ENCODE results near the gene RREB1. TPM values are rescaled to one million over a fixed set of nuclear protein-coding genes. Genes with fewer than 3 reads are reported as not detected.

The RREB1 gene
- total and polyA plus RNA-seq, 4 donors, result 3.5 to 44.7 (median 17.8) TPM

DNA sequence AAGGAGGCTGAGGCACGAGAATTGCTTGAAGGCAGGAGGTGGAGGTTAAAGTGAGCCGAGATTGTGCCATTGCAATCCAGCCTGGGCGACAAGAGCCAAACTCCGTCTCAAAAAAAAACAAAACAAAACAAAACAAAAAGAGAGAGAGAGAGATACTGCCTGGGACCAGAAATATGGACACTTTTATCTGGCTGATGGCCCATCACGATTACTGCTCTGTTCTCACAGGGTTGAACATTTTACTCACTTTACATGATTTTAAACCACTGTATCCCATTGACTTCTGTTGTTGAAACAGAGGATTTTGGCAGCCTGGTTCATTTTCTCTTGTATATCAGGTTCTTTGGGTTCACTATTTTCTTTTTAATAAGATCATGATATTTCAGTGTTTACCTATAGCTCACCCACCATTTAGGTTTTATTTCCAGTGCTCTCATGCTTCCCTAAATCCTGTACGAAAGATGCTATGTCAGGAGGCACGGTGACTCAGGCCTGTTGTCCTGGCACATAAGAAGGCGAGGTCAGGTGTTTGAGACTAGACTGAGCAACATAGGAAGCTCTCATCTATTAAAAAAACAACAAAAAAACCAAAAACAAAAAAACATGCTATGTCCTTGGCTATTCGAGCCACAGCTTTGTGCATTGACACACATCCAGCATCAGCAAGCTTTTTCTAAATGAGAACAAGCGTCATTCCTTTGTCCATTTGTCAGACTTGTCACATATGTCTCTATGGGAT lies 34.5 kb upstream of the RREB1 start:
- DNase-seq, result no peak
- Histone ChIP-seq H3K27ac (ENCODE audit: low read depth in 1 of 2, low read length in 2 of 2) (no peak overlapping the region), H3K36me3 (ENCODE audit: control insufficient read depth in 1 of 2, insufficient read depth in 2 of 2, low read length in 1 of 2) (no peaks in the 10 kb centered on the region), H3K9me3 (ENCODE audit: control insufficient read depth, low read length) (no peaks in the 10 kb centered on the region), H3K27me3 (ENCODE audit: control insufficient read depth in 1 of 2, insufficient read depth in 2 of 2, low read length in 1 of 2) (no peaks in the 10 kb centered on the region), H3K4me1 (ENCODE audit: control insufficient read depth in 1 of 2, insufficient read depth in 2 of 2, low read length in 2 of 2) (no peaks in the 10 kb centered on the region), H3K4me3 (ENCODE audit: low read length in 2 of 2) (no peak overlapping the region)
- intact Hi-C loops (cut with DNase I), result no loop called here
- WGBS, 2 donors, result 67 to 73% methylated on average over 10 of the region's 10 CpGs
- no peak for ATAC-seq (ENCODE audit: low FRiP score)

DNA sequence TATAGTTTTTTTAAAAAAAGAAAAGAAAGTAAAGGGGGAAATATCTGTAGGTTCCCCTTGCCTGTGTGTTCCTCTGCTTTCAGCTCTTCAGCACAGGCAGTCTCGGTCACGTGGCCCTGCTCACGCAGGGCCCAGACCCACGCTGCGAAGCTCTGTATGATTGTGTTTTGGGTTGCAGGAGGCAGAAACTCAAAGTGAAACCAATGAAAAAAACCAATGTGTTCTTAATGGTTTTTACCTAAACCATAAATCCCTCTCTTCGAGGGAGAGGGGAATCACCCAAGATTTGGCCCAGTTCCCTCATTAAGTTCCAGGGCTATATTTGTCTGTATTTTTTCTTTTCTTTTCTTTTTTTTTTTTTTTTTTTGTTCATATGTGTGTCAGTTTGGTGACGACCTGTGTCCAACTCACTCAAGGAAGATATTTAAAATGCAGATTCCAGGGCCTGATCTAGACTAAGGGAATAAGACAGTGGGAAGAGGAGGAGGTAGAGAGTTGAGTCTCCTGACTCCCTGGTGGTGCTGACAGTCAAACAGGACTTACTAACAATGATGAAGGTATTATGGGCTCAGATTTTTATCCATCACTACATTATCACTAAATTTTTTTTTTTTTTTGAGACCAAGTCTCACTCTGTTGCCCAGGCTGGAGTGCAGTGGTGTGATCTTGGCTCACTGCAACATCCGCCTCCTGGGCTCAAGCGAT lies 33.8 kb upstream of the RREB1 start:
- 72 to 73% methylated on average over 9 of the region's 9 CpGs for WGBS, 2 donors
- intact Hi-C loops (cut with DNase I), result no loop called here
- no peaks in the 10 kb centered on the region for H3K4me1 ChIP-seq (ENCODE audit: control insufficient read depth in 1 of 2, insufficient read depth in 2 of 2, low read length in 2 of 2)
- no peak for ATAC-seq (ENCODE audit: low FRiP score)
- H3K36me3 ChIP-seq (ENCODE audit: control insufficient read depth in 1 of 2, insufficient read depth in 2 of 2, low read length in 1 of 2), result no peaks in the 10 kb centered on the region
- peak in 1 of 2 donors; percentile 79 for DNase-seq
- H3K27me3 ChIP-seq (ENCODE audit: control insufficient read depth in 1 of 2, insufficient read depth in 2 of 2, low read length in 1 of 2), result no peaks in the 10 kb centered on the region
- no peaks in the 10 kb centered on the region for H3K9me3 ChIP-seq (ENCODE audit: control insufficient read depth, low read length)
- H3K27ac ChIP-seq (ENCODE audit: low read depth in 1 of 2, low read length in 2 of 2), result no peak overlapping the region
- H3K4me3 ChIP-seq (ENCODE audit: low read length in 2 of 2), result no peak overlapping the region

GRCh38 chr6:7074870-7075269 lies 32.9 kb upstream of the RREB1 start:
- ATAC-seq (ENCODE audit: low FRiP score) (no peak), DNase-seq (no peak)
- H3K36me3 ChIP-seq (ENCODE audit: control insufficient read depth in 1 of 2, insufficient read depth in 2 of 2, low read length in 1 of 2), result no peaks in the 10 kb centered on the region
- H3K9me3 ChIP-seq (ENCODE audit: control insufficient read depth, low read length), result no peaks in the 10 kb centered on the region
- H3K27ac ChIP-seq (ENCODE audit: low read depth in 1 of 2, low read length in 2 of 2), result no peak overlapping the region
- H3K4me1 ChIP-seq (ENCODE audit: control insufficient read depth in 1 of 2, insufficient read depth in 2 of 2, low read length in 2 of 2), result no peaks in the 10 kb centered on the region
- no peak overlapping the region for H3K4me3 ChIP-seq (ENCODE audit: low read length in 2 of 2)
- no peaks in the 10 kb centered on the region for H3K27me3 ChIP-seq (ENCODE audit: control insufficient read depth in 1 of 2, insufficient read depth in 2 of 2, low read length in 1 of 2)
- intact Hi-C loops (cut with DNase I), result no loop called here
- WGBS, 2 donors, result 95 to 98% methylated on average over 3 of the region's 3 CpGs

GRCh38 chr6:7075341-7076000 lies 32.3 kb upstream of the RREB1 start:
- intact Hi-C loops (cut with DNase I), result no loop called here
- no peaks in the 10 kb centered on the region for H3K4me1 ChIP-seq (ENCODE audit: control insufficient read depth in 1 of 2, insufficient read depth in 2 of 2, low read length in 2 of 2)
- no peak overlapping the region for H3K4me3 ChIP-seq (ENCODE audit: low read length in 2 of 2)
- H3K27ac ChIP-seq (ENCODE audit: low read depth in 1 of 2, low read length in 2 of 2), result no peak overlapping the region
- H3K27me3 ChIP-seq (ENCODE audit: control insufficient read depth in 1 of 2, insufficient read depth in 2 of 2, low read length in 1 of 2), result no peaks in the 10 kb centered on the region
- H3K36me3 ChIP-seq (ENCODE audit: control insufficient read depth in 1 of 2, insufficient read depth in 2 of 2, low read length in 1 of 2), result no peaks in the 10 kb centered on the region
- no peak for ATAC-seq (ENCODE audit: low FRiP score)
- no peaks in the 10 kb centered on the region for H3K9me3 ChIP-seq (ENCODE audit: control insufficient read depth, low read length)
- 94% methylated on average over 7 of the region's 7 CpGs for WGBS, 2 donors
- no peak for DNase-seq

GRCh38 chr6:7077856-7078255 lies 29.9 kb upstream of the RREB1 start:
- Histone ChIP-seq H3K4me1 (ENCODE audit: control insufficient read depth in 1 of 2, insufficient read depth in 2 of 2, low read length in 2 of 2) (no peaks in the 10 kb centered on the region), H3K27ac (ENCODE audit: low read depth in 1 of 2, low read length in 2 of 2) (no peak overlapping the region), H3K9me3 (ENCODE audit: control insufficient read depth, low read length) (no peaks in the 10 kb centered on the region), H3K4me3 (ENCODE audit: low read length in 2 of 2) (no peak overlapping the region), H3K36me3 (ENCODE audit: control insufficient read depth in 1 of 2, insufficient read depth in 2 of 2, low read length in 1 of 2) (no peaks in the 10 kb centered on the region), H3K27me3 (ENCODE audit: control insufficient read depth in 1 of 2, insufficient read depth in 2 of 2, low read length in 1 of 2) (no peaks in the 10 kb centered on the region)
- DNase-seq (no peak), ATAC-seq (ENCODE audit: low FRiP score) (no peak)
- 77 to 81% methylated on average over 2 of the region's 2 CpGs for WGBS, 2 donors
- intact Hi-C loops (cut with DNase I), result no loop called here

DNA sequence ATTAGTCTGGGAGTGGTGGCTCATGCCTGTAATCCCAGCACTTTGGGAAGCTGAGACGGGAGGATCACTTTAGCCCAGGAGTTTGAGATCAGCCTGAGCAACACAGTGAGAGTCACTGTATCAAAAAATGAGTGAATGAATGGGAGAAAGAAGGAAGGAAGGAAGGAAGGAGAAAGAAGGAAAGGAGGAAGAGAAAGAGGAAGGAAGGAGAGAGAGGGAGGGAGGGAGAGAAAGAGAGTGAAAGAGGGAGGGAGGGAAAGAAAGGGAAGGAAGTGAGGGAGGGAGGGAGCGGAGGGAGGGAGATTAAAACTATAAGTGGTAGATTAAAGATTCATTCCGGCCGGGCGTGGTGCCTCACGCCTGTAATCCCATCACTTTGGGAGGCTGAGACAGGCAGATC lies 28.9 kb upstream of the RREB1 start:
- Histone ChIP-seq H3K4me3 (ENCODE audit: low read length in 2 of 2) (no peak overlapping the region), H3K27me3 (ENCODE audit: control insufficient read depth in 1 of 2, insufficient read depth in 2 of 2, low read length in 1 of 2) (no peaks in the 10 kb centered on the region), H3K4me1 (ENCODE audit: control insufficient read depth in 1 of 2, insufficient read depth in 2 of 2, low read length in 2 of 2) (no peaks in the 10 kb centered on the region), H3K9me3 (ENCODE audit: control insufficient read depth, low read length) (no peaks in the 10 kb centered on the region), H3K27ac (ENCODE audit: low read depth in 1 of 2, low read length in 2 of 2) (no peak overlapping the region), H3K36me3 (ENCODE audit: control insufficient read depth in 1 of 2, insufficient read depth in 2 of 2, low read length in 1 of 2) (no peaks in the 10 kb centered on the region)
- no peak for DNase-seq
- no peak for ATAC-seq (ENCODE audit: low FRiP score)
- intact Hi-C loops (cut with DNase I), result no loop called here
- 89 to 94% methylated on average over 6 of the region's 6 CpGs for WGBS, 2 donors

DNA sequence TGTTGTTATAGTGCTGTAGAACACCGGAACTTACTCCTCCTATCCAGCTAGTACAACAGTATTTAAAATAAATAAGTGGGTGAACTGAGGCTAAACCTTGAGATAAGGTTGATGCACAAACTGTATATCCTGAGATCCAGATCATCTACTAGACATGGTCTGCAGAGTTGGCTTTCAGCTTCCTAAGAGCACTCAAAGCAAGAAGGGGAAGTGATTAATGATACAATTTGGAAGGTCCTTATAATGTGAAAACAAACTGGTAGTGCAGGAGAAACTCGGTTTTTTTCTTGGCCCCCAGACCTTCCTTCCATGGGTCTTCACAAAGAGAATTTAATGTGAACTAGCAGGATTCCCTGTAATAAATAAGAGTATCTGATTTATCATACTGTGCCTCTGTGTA lies 27.4 kb upstream of the RREB1 start:
- H3K9me3 ChIP-seq (ENCODE audit: control insufficient read depth, low read length), result no peaks in the 10 kb centered on the region
- DNase-seq (no peak), ATAC-seq (ENCODE audit: low FRiP score) (no peak)
- H3K4me1 ChIP-seq (ENCODE audit: control insufficient read depth in 1 of 2, insufficient read depth in 2 of 2, low read length in 2 of 2), result no peaks in the 10 kb centered on the region
- H3K27me3 ChIP-seq (ENCODE audit: control insufficient read depth in 1 of 2, insufficient read depth in 2 of 2, low read length in 1 of 2), result no peaks in the 10 kb centered on the region
- WGBS, 2 donors, result 45 to 53% methylated on average over 2 of the region's 2 CpGs
- H3K27ac ChIP-seq (ENCODE audit: low read depth in 1 of 2, low read length in 2 of 2), result no peak overlapping the region
- H3K36me3 ChIP-seq (ENCODE audit: control insufficient read depth in 1 of 2, insufficient read depth in 2 of 2, low read length in 1 of 2), result no peaks in the 10 kb centered on the region
- H3K4me3 ChIP-seq (ENCODE audit: low read length in 2 of 2), result no peak overlapping the region
- intact Hi-C loops (cut with DNase I), result no loop called here

DNA sequence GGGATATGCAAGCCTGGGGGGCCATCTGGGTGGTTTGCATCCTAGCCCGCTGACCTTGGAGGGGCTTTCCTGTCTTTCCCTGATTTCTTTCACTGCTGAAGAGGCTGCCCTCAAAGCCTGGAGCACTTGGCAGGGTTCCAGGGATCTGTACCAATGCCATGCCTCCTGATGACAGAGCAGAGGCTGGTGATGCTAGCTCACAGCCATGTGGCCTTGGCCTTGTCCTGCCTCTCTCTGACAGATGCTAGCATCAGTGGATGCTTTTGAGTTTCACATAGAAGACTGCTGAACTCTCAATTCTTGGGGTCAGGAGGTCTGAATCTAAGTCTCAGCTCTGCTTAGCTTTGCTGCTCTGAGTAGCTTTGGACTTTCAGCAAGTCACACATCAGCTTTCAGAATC lies 21.9 kb upstream of the RREB1 start:
- Histone ChIP-seq H3K4me3 (ENCODE audit: low read length in 2 of 2) (no peak overlapping the region), H3K9me3 (ENCODE audit: control insufficient read depth, low read length) (no peaks in the 10 kb centered on the region), H3K27me3 (ENCODE audit: control insufficient read depth in 1 of 2, insufficient read depth in 2 of 2, low read length in 1 of 2) (no peaks in the 10 kb centered on the region), H3K27ac (ENCODE audit: low read depth in 1 of 2, low read length in 2 of 2) (no peak overlapping the region), H3K36me3 (ENCODE audit: control insufficient read depth in 1 of 2, insufficient read depth in 2 of 2, low read length in 1 of 2) (no peaks in the 10 kb centered on the region), H3K4me1 (ENCODE audit: control insufficient read depth in 1 of 2, insufficient read depth in 2 of 2, low read length in 2 of 2) (no peaks in the 10 kb centered on the region)
- WGBS, 2 donors, result 96 to 100% methylated on average over 1 of the region's 1 CpG
- no peak for DNase-seq
- ATAC-seq (ENCODE audit: low FRiP score), result peak; percentile 33
- intact Hi-C loops (cut with DNase I), result no loop called here

All from aorta (tissue), 5 donors.